ENCODE measurements around the gene SORCS2. TPM values are rescaled to one million over a fixed set of nuclear protein-coding genes. Genes with fewer than 3 reads are reported as not detected.

Gene SORCS2
- total and polyA plus RNA-seq, 2 of the 13 experiments (the other 11 are each of a cell fraction or from before 2014, with no cell fraction given), result 0.82 to 1.0 TPM

GRCh38 chr4:7559741-7560395, 367.5 kb downstream of the SORCS2 start (continued):
- TF ChIP-seq GABPA (IDR thresholded peaks at IDR 0.05; ENCODE audit: low read depth, low read length) (no peak), GABPA (CRISPR knock-in tag; IDR thresholded peaks at IDR 0.05; ENCODE audit: low read depth) (0 out of 2 replicates have a peak, but pooled peaks have one; percentile 45), NFKBIZ (CRISPR knock-in tag; IDR thresholded peaks at IDR 0.05) (no peak), ZNF282 (IDR thresholded peaks at IDR 0.05; ENCODE audit: partially characterized antibody) (no peak), CEBPG (CRISPR knock-in tag; IDR thresholded peaks at IDR 0.05) (no peak), NFIC (IDR thresholded peaks at IDR 0.05; ENCODE audit: low read length) (no peak), MIXL1 (CRISPR knock-in tag; IDR thresholded peaks at IDR 0.05) (peak; percentile 96), KLF15 (CRISPR knock-in tag; IDR thresholded peaks at IDR 0.05; ENCODE audit: borderline replicate concordance) (no peak), TBX2 (CRISPR knock-in tag; IDR thresholded peaks at IDR 0.05; ENCODE audit: borderline replicate concordance) (no peak), SALL2 (CRISPR knock-in tag; IDR thresholded peaks at IDR 0.05) (no peak), MAF1 (CRISPR knock-in tag; IDR thresholded peaks at IDR 0.05; ENCODE audit: borderline replicate concordance) (no peak), ELF3 (CRISPR knock-in tag; IDR thresholded peaks at IDR 0.05) (peak; percentile 43; the same call in 1 of the 2 replicates), ZNF512B (CRISPR knock-in tag; IDR thresholded peaks at IDR 0.05; ENCODE audit: borderline replicate concordance) (no peak), GATAD2A (CRISPR knock-in tag; IDR thresholded peaks at IDR 0.05) (0 out of 2 replicates have a peak, but pooled peaks have one; percentile 47), ZBTB44 (CRISPR knock-in tag; IDR thresholded peaks at IDR 0.05) (no peak), ETV5 (CRISPR knock-in tag; IDR thresholded peaks at IDR 0.05; ENCODE audit: borderline replicate concordance) (peak; percentile 85), HNRNPL (IDR thresholded peaks at IDR 0.05; ENCODE audit: low read depth, low read length) (no peak), ZGPAT (CRISPR knock-in tag; IDR thresholded peaks at IDR 0.05) (no peak), RARA (CRISPR knock-in tag; IDR thresholded peaks at IDR 0.05) (0 out of 2 replicates have a peak, but pooled peaks have one; percentile 36), ONECUT2 (CRISPR knock-in tag; IDR thresholded peaks at IDR 0.05) (peak; percentile 83), YY1 (IDR thresholded peaks at IDR 0.05; ENCODE audit: insufficient read depth, insufficient replicate concordance, low read depth, low read length) (peak; percentile 40), EP300 (IDR thresholded peaks at IDR 0.05; ENCODE audit: low read depth in 2 of 2, low read length in 2 of 2) (peak in 1 of 2 experiments; percentile 26; a peak in 1 of 4 replicates), EP300 (CRISPR knock-in tag; IDR thresholded peaks at IDR 0.05; ENCODE audit: borderline replicate concordance) (no peak), ZNF580 (CRISPR knock-in tag; IDR thresholded peaks at IDR 0.05; ENCODE audit: borderline replicate concordance, low read depth) (0 out of 2 replicates have a peak, but pooled peaks have one; percentile 37), ZFP36L1 (CRISPR knock-in tag; IDR thresholded peaks at IDR 0.05) (no peak), SAP130 (CRISPR knock-in tag; IDR thresholded peaks at IDR 0.05; ENCODE audit: low read depth) (0 out of 2 replicates have a peak, but pooled peaks have one; percentile 26), ZNF724P (CRISPR knock-in tag; IDR thresholded peaks at IDR 0.05; ENCODE audit: borderline replicate concordance) (no peak)
